A673 (cell line): Measurements from ENCODE around the gene IL4R.

Source experiments
- EZH2 ChIP-seq: fragments of 200-600 bp; sonication (generic); IDR thresholded peaks from 2 replicates; pipeline ENCODE4 v1.6.1; 2017; ENCODE audit warnings: borderline replicate concordance, low read depth, mild to moderate bottlenecking, mixed read lengths, antibody characterized with exemption, low read length; ENCODE audit not compliant: poor library complexity, severe bottlenecking
- TF ChIP-seq, protein P1 (sequence below): fragments of 300-800, 200-600 bp; sonication (generic); conservative IDR thresholded peaks from 2 replicates; pipeline ENCODE4 v1.5.1; 2017; ENCODE audit warnings: low read depth, mild to moderate bottlenecking, antibody characterized with exemption, low read length, moderate library complexity, mixed read lengths

GRCh38 chr16:27303256-27304100, 10.3 kb upstream of the IL4R start:
- TF ChIP-seq, protein P1, sequence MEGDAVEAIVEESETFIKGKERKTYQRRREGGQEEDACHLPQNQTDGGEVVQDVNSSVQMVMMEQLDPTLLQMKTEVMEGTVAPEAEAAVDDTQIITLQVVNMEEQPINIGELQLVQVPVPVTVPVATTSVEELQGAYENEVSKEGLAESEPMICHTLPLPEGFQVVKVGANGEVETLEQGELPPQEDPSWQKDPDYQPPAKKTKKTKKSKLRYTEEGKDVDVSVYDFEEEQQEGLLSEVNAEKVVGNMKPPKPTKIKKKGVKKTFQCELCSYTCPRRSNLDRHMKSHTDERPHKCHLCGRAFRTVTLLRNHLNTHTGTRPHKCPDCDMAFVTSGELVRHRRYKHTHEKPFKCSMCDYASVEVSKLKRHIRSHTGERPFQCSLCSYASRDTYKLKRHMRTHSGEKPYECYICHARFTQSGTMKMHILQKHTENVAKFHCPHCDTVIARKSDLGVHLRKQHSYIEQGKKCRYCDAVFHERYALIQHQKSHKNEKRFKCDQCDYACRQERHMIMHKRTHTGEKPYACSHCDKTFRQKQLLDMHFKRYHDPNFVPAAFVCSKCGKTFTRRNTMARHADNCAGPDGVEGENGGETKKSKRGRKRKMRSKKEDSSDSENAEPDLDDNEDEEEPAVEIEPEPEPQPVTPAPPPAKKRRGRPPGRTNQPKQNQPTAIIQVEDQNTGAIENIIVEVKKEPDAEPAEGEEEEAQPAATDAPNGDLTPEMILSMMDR, result no peak
- TF ChIP-seq EZH2, result no peak
